Peyer's patch (tissue), 4 donors: ENCODE results near the gene CPNE8. TPM values are rescaled to one million over a fixed set of nuclear protein-coding genes. Genes with fewer than 3 reads are reported as not detected.

Experiments used
- DNase-seq, 3 donors: peaks; one replicate each; pipeline ENCODE4 v3.0.0-alpha.2; 2017 to 2019
- H3K27ac ChIP-seq, 4 donors: fragments of 200-600 bp; sonication (generic); one replicate each; pipeline ENCODE4 v1.5.1; 2016 to 2019
- H3K27me3 ChIP-seq, 2 donors: fragments of 200-600 bp; sonication (generic); one replicate each; pipeline ENCODE4 v1.5.1; 2019
- H3K36me3 ChIP-seq, 3 donors: fragments of 200-600 bp; sonication (generic); one replicate each; pipeline ENCODE4 v1.5.1; 2016 to 2019
- H3K4me1 ChIP-seq, 4 donors: fragments of 200-600 bp; sonication (generic); one replicate each; pipeline ENCODE4 v1.5.1; 2016 to 2019
- H3K4me3 ChIP-seq, 4 donors: fragments of 200-600 bp; sonication (generic); 1 replicate in 3 of 4; 2 replicates in 1 of 4; pipeline ENCODE4 v1.5.1; 2016 to 2019; ENCODE audit warnings: mild to moderate bottlenecking in 1 of 4
- H3K9me3 ChIP-seq, 4 donors: fragments of 200-600 bp; sonication (generic); one replicate each; pipeline ENCODE4 v1.5.1; 2016 to 2019; ENCODE audit warnings: mild to moderate bottlenecking in 1 of 4
- CTCF ChIP-seq, 6 experiments: fragments of 450-650 bp in 4 of 6; fragments of 200-600 bp in 2 of 6; sonication (generic) in 1 of 6; IDR thresholded peaks; one replicate each; pipeline ENCODE4 v1.5.1; 2017 to 2019; ENCODE audit warnings: antibody characterized with exemption in 6 of 6, mild to moderate bottlenecking in 3 of 6, moderate library complexity in 1 of 6
- POLR2A ChIP-seq, 2 donors: fragments of 450-650 bp; IDR thresholded peaks; one replicate each; pipeline ENCODE4 v1.5.1; 2017; ENCODE audit warnings: antibody characterized with exemption in 2 of 2, mild to moderate bottlenecking in 2 of 2, moderate library complexity in 2 of 2
- total RNA-seq, 4 donors: library from RNA; depleted of rRNA; stranded (reverse); fragments of >200 nt; gene quantifications; one replicate each; pipeline ENCODE4 v1.1.0, GENCODE V29; 2016

Gene CPNE8
- total RNA-seq = 10 to 100 TPM in 1 of 4 donors, 1 to 10 TPM in 3; 4.4 to 23.1 (median 8.0) TPM

GRCh38 chr12:38905480-38906351 is at the start of gene CPNE8:
Gene CPNE8 (minus strand): TSS chr12:38905591. CDS start chr12:38905534, 57 bp downstream.
- H3K4me3 ChIP-seq = peak within 1 kb of the TSS; percentile 39 to 64 (median 56)
- no peaks in the 10 kb centered on the region for H3K27me3 ChIP-seq
- TF ChIP-seq CTCF (IDR thresholded peaks at IDR 0.05) = no peak
- peak in 1 of 2 donors; percentile 39 for TF ChIP-seq POLR2A (IDR thresholded peaks at IDR 0.05)
- H3K36me3 ChIP-seq = no peaks in the 10 kb centered on the region
- H3K9me3 ChIP-seq = peaks cover 0 to 3% (median 0%) of the 10 kb centered on the region in 4 donors
- H3K4me1 ChIP-seq = no peaks in the 10 kb centered on the region
- DNase-seq = peak; percentile 37 to 81 (median 76)
- peak within 1 kb of the TSS; percentile 75 to 95 (median 82) for H3K27ac ChIP-seq

GRCh38 chr12:38954238-38954873 is 49.0 kb upstream of the CPNE8 start:
- Histone ChIP-seq H3K27ac (no peak overlapping the region), H3K4me3 (no peak overlapping the region), H3K36me3 (no peaks in the 10 kb centered on the region), H3K27me3 (no peaks in the 10 kb centered on the region), H3K9me3 (no peaks in the 10 kb centered on the region), H3K4me1 (no peaks in the 10 kb centered on the region)
- TF ChIP-seq POLR2A (IDR thresholded peaks at IDR 0.05) (no peak), CTCF (IDR thresholded peaks at IDR 0.05) (no peak)
- DNase-seq = no peak

- Histone ChIP-seq H3K27me3 (no peaks in the 10 kb centered on the region), H3K4me3 (no peak overlapping the region), H3K4me1 (no peaks in the 10 kb centered on the region), H3K9me3 (no peaks in the 10 kb centered on the region), H3K27ac (no peak overlapping the region), H3K36me3 (no peaks in the 10 kb centered on the region)
- TF ChIP-seq CTCF (IDR thresholded peaks at IDR 0.05) (no peak), POLR2A (IDR thresholded peaks at IDR 0.05) (no peak)
- no peak for DNase-seq
Observed at GRCh38 chr12:38949363-38949762, 44.0 kb upstream of the CPNE8 start.

GRCh38 chr12:38934686-38935085 is 29.3 kb upstream of the CPNE8 start:
- no peaks in the 10 kb centered on the region for H3K4me1 ChIP-seq
- H3K9me3 ChIP-seq = peaks cover 0 to 4% (median 0%) of the 10 kb centered on the region in 4 donors
- no peak overlapping the region for H3K27ac ChIP-seq
- H3K36me3 ChIP-seq = no peaks in the 10 kb centered on the region
- H3K27me3 ChIP-seq = no peaks in the 10 kb centered on the region
- DNase-seq = no peak
- TF ChIP-seq CTCF (IDR thresholded peaks at IDR 0.05) (no peak), POLR2A (IDR thresholded peaks at IDR 0.05) (no peak)
- H3K4me3 ChIP-seq = no peak overlapping the region

- no peaks in the 10 kb centered on the region for H3K36me3 ChIP-seq
- H3K27ac ChIP-seq = no peak overlapping the region
- no peak overlapping the region for H3K4me3 ChIP-seq
Observed at GRCh38 chr12:38934078-38934584, 28.7 kb upstream of the CPNE8 start.

GRCh38 chr12:38932320-38932719 is 26.9 kb upstream of the CPNE8 start:
- Histone ChIP-seq H3K36me3 (no peaks in the 10 kb centered on the region), H3K4me3 (no peak overlapping the region), H3K27ac (no peak overlapping the region), H3K9me3 (no peaks in the 10 kb centered on the region), H3K27me3 (no peaks in the 10 kb centered on the region), H3K4me1 (no peaks in the 10 kb centered on the region)
- TF ChIP-seq CTCF (IDR thresholded peaks at IDR 0.05) (no peak), POLR2A (IDR thresholded peaks at IDR 0.05) (no peak)
- no peak for DNase-seq

More at GRCh38 chr12:38934078-38934584, 28.7 kb upstream of the CPNE8 start:
- TF ChIP-seq POLR2A (IDR thresholded peaks at IDR 0.05) = no peak
- DNase-seq = no peak
- H3K27me3 ChIP-seq = no peaks in the 10 kb centered on the region
- H3K4me1 ChIP-seq = no peaks in the 10 kb centered on the region
- H3K9me3 ChIP-seq = peaks cover 0 to 4% (median 0%) of the 10 kb centered on the region in 4 donors
